Stomach (tissue), 4 donors: ENCODE data around the gene LRP1.

Source experiments
- CTCF ChIP-seq, 7 experiments: fragments of 450-650 bp in 4 of 7; fragments of 200-600 bp in 3 of 7; sonication (generic) in 3 of 7; IDR thresholded peaks; one replicate each; pipeline ENCODE4 v1.5.1; 2016 to 2019; ENCODE audit warnings: antibody characterized with exemption in 7 of 7, control low read depth in 2 of 7, mild to moderate bottlenecking in 1 of 7
- EP300 ChIP-seq: sonication (generic); formaldehyde crosslinking; IDR thresholded peaks from one replicate; pipeline ENCODE4 v1.6.1; 2017; ENCODE audit warnings: antibody characterized with exemption
- POLR2A ChIP-seq, 4 donors: fragments of 450-650 bp; IDR thresholded peaks; one replicate each; pipeline ENCODE4 v1.6.1; 2016; ENCODE audit warnings: antibody characterized with exemption in 4 of 4, control low read depth in 2 of 4, mild to moderate bottlenecking in 1 of 4, moderate library complexity in 1 of 4

GRCh38 chr12:57222286-57223190 lies 94.3 kb downstream of the LRP1 start:
- no peak for TF ChIP-seq CTCF (IDR thresholded peaks at IDR 0.05)
- TF ChIP-seq POLR2A (IDR thresholded peaks at IDR 0.05) = no peak
- TF ChIP-seq EP300 = no peak
